SK-N-SH treated with all-trans-retinoic acid at 6 μM for 48 hours (cell line): ENCODE data around the gene ARF1.

Experiments used
- ATAC-seq: fragments of 200-7000 bp; cut with Tn5 transposase; 3 replicates; pipeline ENCODE4 v1.9.1; 2020; ENCODE audit warnings: mild to moderate bottlenecking, moderate library complexity
- ARNTL ChIP-seq: fragments of 450-650 bp; formaldehyde crosslinking; IDR thresholded peaks from 2 replicates; pipeline ENCODE4 v1.5.0; 2020; ENCODE audit warnings: low read depth, mild to moderate bottlenecking, moderate library complexity, borderline replicate concordance
- BACH2 ChIP-seq: fragments of 250-450 bp; sonication (Bioruptor Pico); IDR thresholded peaks from 2 replicates; pipeline ENCODE4 v1.9.0; 2021; ENCODE audit warnings: mild to moderate bottlenecking, borderline replicate concordance
- CSDC2 ChIP-seq: fragments of 250-450 bp; sonication (Bioruptor Pico); IDR thresholded peaks from 2 replicates; pipeline ENCODE4 v1.5.0; 2020; ENCODE audit warnings: mild to moderate bottlenecking, moderate library complexity
- ESRRG ChIP-seq: fragments of 250-450 bp; sonication (Bioruptor Pico); IDR thresholded peaks from 2 replicates; pipeline ENCODE4 v1.6.1; 2021; ENCODE audit warnings: mild to moderate bottlenecking
- GLIS3 ChIP-seq: fragments of 250-450 bp; sonication (Bioruptor Pico); IDR thresholded peaks from 2 replicates; pipeline ENCODE4 v1.5.0; 2020; ENCODE audit warnings: mild to moderate bottlenecking, moderate library complexity
- ISL1 ChIP-seq: fragments of 250-450 bp; sonication (Bioruptor Pico); IDR thresholded peaks from 2 replicates; pipeline ENCODE4 v2.1.2; 2022; ENCODE audit warnings: mild to moderate bottlenecking, moderate library complexity
- OSR1 ChIP-seq: fragments of 250-450 bp; sonication (Bioruptor Pico); IDR thresholded peaks from 2 replicates; pipeline ENCODE4 v1.8.0; 2022; ENCODE audit warnings: moderate library complexity, mild to moderate bottlenecking, inconsistent platforms
- PPARA ChIP-seq: fragments of 250-450 bp; sonication (Bioruptor Pico); IDR thresholded peaks from 2 replicates; pipeline ENCODE4 v1.5.0; 2020; ENCODE audit warnings: mild to moderate bottlenecking, borderline replicate concordance
- SNAI2 ChIP-seq: fragments of 250-450 bp; sonication (Bioruptor Pico); IDR thresholded peaks from 2 replicates; pipeline ENCODE4 v1.5.0; 2020; ENCODE audit warnings: mild to moderate bottlenecking, moderate library complexity
- TCF4 ChIP-seq: fragments of 250-450 bp; sonication (Bioruptor Pico); IDR thresholded peaks from 2 replicates; pipeline ENCODE4 v1.8.0; 2021; ENCODE audit warnings: mild to moderate bottlenecking, moderate library complexity, borderline replicate concordance
- TOX ChIP-seq: fragments of 250-450 bp; sonication (Bioruptor Pico); IDR thresholded peaks from 2 replicates; pipeline ENCODE4 v1.8.0; 2021; ENCODE audit warnings: mild to moderate bottlenecking, moderate library complexity, borderline replicate concordance
- TSHZ2 ChIP-seq: fragments of 250-450 bp; sonication (Bioruptor Pico); IDR thresholded peaks from 2 replicates; pipeline ENCODE4 v1.5.0; 2020; ENCODE audit warnings: mild to moderate bottlenecking, moderate library complexity
- ZC3H10 ChIP-seq: fragments of 250-450 bp; sonication (Bioruptor Pico); IDR thresholded peaks from 2 replicates; pipeline ENCODE4 v1.5.1; 2021; ENCODE audit warnings: mild to moderate bottlenecking, moderate library complexity
- ZFP3 ChIP-seq: fragments of 250-450 bp; sonication (Bioruptor Pico); IDR thresholded peaks from 2 replicates; pipeline ENCODE4 v1.5.0; 2020; ENCODE audit warnings: mild to moderate bottlenecking, moderate library complexity
- ZFP30 ChIP-seq: fragments of 450-650 bp; formaldehyde crosslinking; IDR thresholded peaks from 2 replicates; pipeline ENCODE4 v1.5.0; 2022; ENCODE audit warnings: mild to moderate bottlenecking, moderate library complexity
- ZNF565 ChIP-seq: fragments of 450-650 bp; formaldehyde crosslinking; conservative IDR thresholded peaks from 2 replicates; pipeline ENCODE4 v1.5.0; 2020; ENCODE audit warnings: low read depth, mild to moderate bottlenecking, moderate library complexity
- ZNF8 ChIP-seq: fragments of 450-650 bp; formaldehyde crosslinking; IDR thresholded peaks from 2 replicates; pipeline ENCODE4 v1.5.0; 2020; ENCODE audit warnings: mild to moderate bottlenecking, moderate library complexity
- TF ChIP-seq, protein P1 (sequence below): fragments of 250-450 bp; sonication (Bioruptor Pico); IDR thresholded peaks from 2 replicates; pipeline ENCODE4 v1.5.1; 2020; ENCODE audit warnings: low read depth, mild to moderate bottlenecking, moderate library complexity
- TF ChIP-seq, protein P2 (sequence below): fragments of 250-450 bp; sonication (Bioruptor Pico); IDR thresholded peaks from 2 replicates; pipeline ENCODE4 v1.8.0; 2021; ENCODE audit warnings: low read depth, mild to moderate bottlenecking, moderate library complexity, borderline replicate concordance
- TF ChIP-seq, protein P3 (sequence below): fragments of 250-450 bp; sonication (Bioruptor Pico); IDR thresholded peaks from 2 replicates; pipeline ENCODE4 v1.5.1; 2021; ENCODE audit warnings: mild to moderate bottlenecking, moderate library complexity

The ARF1 gene

DNA sequence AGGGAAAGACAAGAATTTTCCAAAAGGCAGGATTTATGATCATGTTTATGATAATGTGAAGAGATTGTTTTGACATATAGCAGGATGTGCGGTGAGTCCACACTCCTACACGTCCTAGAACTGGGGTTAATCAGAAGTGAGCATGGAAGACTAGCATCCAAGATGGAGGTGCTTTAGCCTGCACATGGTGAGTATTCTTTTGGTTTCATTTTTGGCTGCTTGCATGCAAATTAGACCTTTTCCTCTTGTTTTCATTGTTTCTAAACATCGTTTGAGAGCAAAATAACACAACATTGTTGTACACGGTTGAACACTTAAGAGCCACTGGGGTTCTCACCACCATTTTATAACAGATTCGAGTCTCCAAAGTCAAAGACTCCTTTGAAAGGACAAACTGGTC is 42.7 kb downstream of the ARF1 start:
- no peak for ATAC-seq
- TF ChIP-seq, protein P1, sequence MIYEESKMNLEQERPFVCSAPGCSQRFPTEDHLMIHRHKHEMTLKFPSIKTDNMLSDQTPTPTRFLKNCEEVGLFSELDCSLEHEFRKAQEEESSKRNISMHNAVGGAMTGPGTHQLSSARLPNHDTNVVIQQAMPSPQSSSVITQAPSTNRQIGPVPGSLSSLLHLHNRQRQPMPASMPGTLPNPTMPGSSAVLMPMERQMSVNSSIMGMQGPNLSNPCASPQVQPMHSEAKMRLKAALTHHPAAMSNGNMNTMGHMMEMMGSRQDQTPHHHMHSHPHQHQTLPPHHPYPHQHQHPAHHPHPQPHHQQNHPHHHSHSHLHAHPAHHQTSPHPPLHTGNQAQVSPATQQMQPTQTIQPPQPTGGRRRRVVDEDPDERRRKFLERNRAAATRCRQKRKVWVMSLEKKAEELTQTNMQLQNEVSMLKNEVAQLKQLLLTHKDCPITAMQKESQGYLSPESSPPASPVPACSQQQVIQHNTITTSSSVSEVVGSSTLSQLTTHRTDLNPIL: no peak
- no peak for TF ChIP-seq TSHZ2 (CRISPR knock-in tag)
- TF ChIP-seq ZC3H10 (CRISPR knock-in tag): no peak
- TF ChIP-seq, protein P2, sequence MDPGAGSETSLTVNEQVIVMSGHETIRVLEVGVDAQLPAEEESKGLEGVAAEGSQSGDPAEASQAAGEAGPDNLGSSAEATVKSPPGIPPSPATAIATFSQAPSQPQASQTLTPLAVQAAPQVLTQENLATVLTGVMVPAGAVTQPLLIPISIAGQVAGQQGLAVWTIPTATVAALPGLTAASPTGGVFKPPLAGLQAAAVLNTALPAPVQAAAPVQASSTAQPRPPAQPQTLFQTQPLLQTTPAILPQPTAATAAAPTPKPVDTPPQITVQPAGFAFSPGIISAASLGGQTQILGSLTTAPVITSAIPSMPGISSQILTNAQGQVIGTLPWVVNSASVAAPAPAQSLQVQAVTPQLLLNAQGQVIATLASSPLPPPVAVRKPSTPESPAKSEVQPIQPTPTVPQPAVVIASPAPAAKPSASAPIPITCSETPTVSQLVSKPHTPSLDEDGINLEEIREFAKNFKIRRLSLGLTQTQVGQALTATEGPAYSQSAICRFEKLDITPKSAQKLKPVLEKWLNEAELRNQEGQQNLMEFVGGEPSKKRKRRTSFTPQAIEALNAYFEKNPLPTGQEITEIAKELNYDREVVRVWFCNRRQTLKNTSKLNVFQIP (CRISPR knock-in tag): no peak
- no peak for TF ChIP-seq CSDC2 (CRISPR knock-in tag)
- TF ChIP-seq ZFP3: no peak
- no peak for TF ChIP-seq PPARA (CRISPR knock-in tag)
- no peak for TF ChIP-seq ESRRG (CRISPR knock-in tag)
- no peak for TF ChIP-seq ZNF565 (CRISPR knock-in tag)

DNA sequence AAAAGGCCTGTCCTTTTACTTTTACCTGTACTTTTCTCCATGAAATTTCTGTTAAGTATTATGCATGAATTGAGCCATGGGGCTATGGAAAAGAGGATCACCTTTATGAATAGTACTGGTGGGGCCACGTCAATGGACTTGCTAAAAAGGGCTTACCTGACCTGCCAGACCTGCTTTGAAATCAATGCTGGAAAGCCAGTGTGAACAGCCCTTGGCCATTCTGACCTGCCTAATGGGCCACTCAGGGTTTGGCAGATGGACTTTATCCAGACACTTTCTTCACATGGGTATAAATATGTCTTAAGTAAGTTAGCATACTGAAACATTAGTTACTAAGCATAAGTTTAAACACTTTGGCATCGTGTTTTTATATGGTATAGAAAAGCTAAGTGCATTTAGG is 49.3 kb downstream of the ARF1 start:
- no peak for ATAC-seq
- TF ChIP-seq PPARA (CRISPR knock-in tag) (no peak), SNAI2 (CRISPR knock-in tag) (no peak), ESRRG (CRISPR knock-in tag) (no peak), ZFP30 (no peak), TCF4 (CRISPR knock-in tag) (no peak), ZC3H10 (CRISPR knock-in tag) (no peak), GLIS3 (CRISPR knock-in tag) (no peak), CSDC2 (CRISPR knock-in tag) (no peak), TOX (no peak), ISL1 (CRISPR knock-in tag) (no peak)
- TF ChIP-seq, protein P2 (CRISPR knock-in tag): no peak
- TF ChIP-seq, protein P3, sequence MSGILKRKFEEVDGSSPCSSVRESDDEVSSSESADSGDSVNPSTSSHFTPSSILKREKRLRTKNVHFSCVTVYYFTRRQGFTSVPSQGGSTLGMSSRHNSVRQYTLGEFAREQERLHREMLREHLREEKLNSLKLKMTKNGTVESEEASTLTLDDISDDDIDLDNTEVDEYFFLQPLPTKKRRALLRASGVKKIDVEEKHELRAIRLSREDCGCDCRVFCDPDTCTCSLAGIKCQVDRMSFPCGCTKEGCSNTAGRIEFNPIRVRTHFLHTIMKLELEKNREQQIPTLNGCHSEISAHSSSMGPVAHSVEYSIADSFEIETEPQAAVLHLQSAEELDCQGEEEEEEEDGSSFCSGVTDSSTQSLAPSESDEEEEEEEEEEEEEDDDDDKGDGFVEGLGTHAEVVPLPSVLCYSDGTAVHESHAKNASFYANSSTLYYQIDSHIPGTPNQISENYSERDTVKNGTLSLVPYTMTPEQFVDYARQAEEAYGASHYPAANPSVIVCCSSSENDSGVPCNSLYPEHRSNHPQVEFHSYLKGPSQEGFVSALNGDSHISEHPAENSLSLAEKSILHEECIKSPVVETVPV (CRISPR knock-in tag): no peak
- TF ChIP-seq, all 23 proteins: peak for 0

DNA sequence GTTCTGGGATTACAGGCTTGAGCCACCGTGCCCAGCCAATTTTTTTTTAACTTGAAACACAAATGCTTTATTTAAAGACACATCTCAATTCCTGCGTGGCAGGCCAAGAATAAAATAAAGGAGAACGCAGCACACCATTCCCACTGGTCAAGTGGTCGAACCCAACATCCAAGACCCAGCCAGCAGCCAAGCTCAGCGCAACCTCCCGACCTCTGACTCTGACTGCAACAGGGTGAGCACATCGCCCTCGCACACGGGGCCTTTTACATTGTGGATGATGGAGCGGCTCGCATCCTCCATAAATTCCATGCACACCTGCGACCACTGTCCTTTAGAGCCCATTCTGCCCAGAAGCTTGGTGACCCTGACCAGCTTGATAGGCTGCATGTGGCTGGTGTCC is 52.1 kb downstream of the ARF1 start:
- TF ChIP-seq ZNF8 (CRISPR knock-in tag) (no peak), ZC3H10 (CRISPR knock-in tag) (no peak), OSR1 (CRISPR knock-in tag) (no peak), ARNTL (CRISPR knock-in tag) (no peak), ZFP30 (no peak), BACH2 (CRISPR knock-in tag) (no peak)
- TF ChIP-seq, protein P2 (CRISPR knock-in tag): no peak
- TF ChIP-seq, protein P3 (CRISPR knock-in tag): no peak
- no peak for ATAC-seq
